DND-41 (cell line): ENCODE measurements around the gene TMEM184A.

Experiments used
- ATAC-seq: fragments of 200-7000 bp; cut with Tn5 transposase; 3 replicates; pipeline ENCODE4 v1.9.1; 2021; ENCODE audit warnings: low read depth; ENCODE audit not compliant: insufficient read depth
- DNase-seq: peaks from one replicate; pipeline ENCODE4 v3.0.0-alpha.2; 2020
- H2AFZ ChIP-seq: 2 replicates; pipeline ENCODE4 v1.6.0; 2012; ENCODE audit warnings: low read depth, low read length
- H3K27ac ChIP-seq: 2 replicates; pipeline ENCODE4 v1.5.1; 2012; ENCODE audit warnings: low read length, inconsistent platforms
- H3K27me3 ChIP-seq: fragments of 200-600 bp; sonication (generic); 2 replicates; pipeline ENCODE4 v1.6.0; 2012; ENCODE audit warnings: low read length, mild to moderate bottlenecking, inconsistent platforms; ENCODE audit not compliant: insufficient read depth, poor library complexity
- H3K36me3 ChIP-seq: 2 replicates; pipeline ENCODE4 v1.5.1; 2012; ENCODE audit warnings: low read length, inconsistent platforms; ENCODE audit not compliant: insufficient read depth
- H3K4me1 ChIP-seq: 2 replicates; pipeline ENCODE4 v1.5.1; 2012; ENCODE audit warnings: mild to moderate bottlenecking, low read length; ENCODE audit not compliant: insufficient read depth
- H3K4me2 ChIP-seq: 2 replicates; pipeline ENCODE4 v1.6.0; 2012; ENCODE audit warnings: mild to moderate bottlenecking, moderate library complexity, low read length, inconsistent platforms; ENCODE audit not compliant: insufficient read depth
- H3K4me3 ChIP-seq, 2 experiments: fragments of 200-600 bp in 1 of 2; shearing (Covaris generic) in 1 of 2; 2 replicates each; pipeline ENCODE4 v1.5.1; 2012 to 2016; ENCODE audit warnings: inconsistent platforms in 2 of 2, low read length in 2 of 2, mild to moderate bottlenecking in 2 of 2, low read depth in 1 of 2, moderate library complexity in 1 of 2
- H3K79me2 ChIP-seq: 2 replicates; pipeline ENCODE4 v1.6.0; 2012; ENCODE audit warnings: low read length, inconsistent platforms; ENCODE audit not compliant: insufficient read depth
- H3K9ac ChIP-seq: 2 replicates; pipeline ENCODE4 v1.6.0; 2012; ENCODE audit warnings: low read depth, mild to moderate bottlenecking, inconsistent platforms, low read length, moderate library complexity
- H3K9me3 ChIP-seq: 2 replicates; pipeline ENCODE4 v1.5.1; 2012; ENCODE audit warnings: low read length, moderate library complexity, mild to moderate bottlenecking, inconsistent platforms; ENCODE audit not compliant: insufficient read depth, severe bottlenecking
- H4K20me1 ChIP-seq: 2 replicates; pipeline ENCODE4 v1.6.0; 2012; ENCODE audit warnings: low read length; ENCODE audit not compliant: insufficient read depth
- EZH2 ChIP-seq: IDR thresholded peaks from 3 replicates; pipeline ENCODE4 v1.6.1; 2012; ENCODE audit warnings: borderline replicate concordance, low read depth, mild to moderate bottlenecking, moderate library complexity, low read length, inconsistent platforms; ENCODE audit not compliant: severe bottlenecking
- TF ChIP-seq, protein P1 (sequence below): IDR thresholded peaks from 2 replicates; pipeline ENCODE4 v1.5.1; 2012; ENCODE audit warnings: borderline replicate concordance, low read length, moderate library complexity, mild to moderate bottlenecking; ENCODE audit not compliant: poor library complexity, severe bottlenecking; ENCODE audit errors: extremely low read depth

The TMEM184A gene

DNA sequence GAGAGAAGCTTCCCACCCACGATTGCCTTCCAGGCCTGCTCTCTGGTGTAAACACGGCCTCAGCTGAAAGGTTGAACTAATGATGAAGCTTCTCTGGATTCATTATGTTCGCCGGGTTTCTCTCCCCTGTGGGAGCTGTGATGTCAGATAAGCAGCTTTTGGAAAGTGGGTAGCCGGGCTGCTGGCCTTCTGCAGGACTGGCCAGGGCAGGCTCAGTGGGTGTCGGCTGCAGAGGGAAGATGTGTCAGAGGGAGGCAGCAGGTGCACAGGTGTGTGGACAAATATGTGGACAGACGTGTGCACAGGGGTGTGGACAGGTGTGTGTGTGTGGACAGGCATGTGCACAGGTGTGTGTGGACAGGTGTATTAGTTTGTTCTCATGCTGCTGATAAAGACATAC is 42.3 kb upstream of the TMEM184A start:
- H3K27ac ChIP-seq: no peak overlapping the region
- no peaks in the 10 kb centered on the region for H3K27me3 ChIP-seq
- no peak overlapping the region for H3K4me2 ChIP-seq
- no peaks in the 10 kb centered on the region for H3K79me2 ChIP-seq
- no peak overlapping the region for H3K9ac ChIP-seq
- no peak for TF ChIP-seq EZH2
- TF ChIP-seq, protein P1, sequence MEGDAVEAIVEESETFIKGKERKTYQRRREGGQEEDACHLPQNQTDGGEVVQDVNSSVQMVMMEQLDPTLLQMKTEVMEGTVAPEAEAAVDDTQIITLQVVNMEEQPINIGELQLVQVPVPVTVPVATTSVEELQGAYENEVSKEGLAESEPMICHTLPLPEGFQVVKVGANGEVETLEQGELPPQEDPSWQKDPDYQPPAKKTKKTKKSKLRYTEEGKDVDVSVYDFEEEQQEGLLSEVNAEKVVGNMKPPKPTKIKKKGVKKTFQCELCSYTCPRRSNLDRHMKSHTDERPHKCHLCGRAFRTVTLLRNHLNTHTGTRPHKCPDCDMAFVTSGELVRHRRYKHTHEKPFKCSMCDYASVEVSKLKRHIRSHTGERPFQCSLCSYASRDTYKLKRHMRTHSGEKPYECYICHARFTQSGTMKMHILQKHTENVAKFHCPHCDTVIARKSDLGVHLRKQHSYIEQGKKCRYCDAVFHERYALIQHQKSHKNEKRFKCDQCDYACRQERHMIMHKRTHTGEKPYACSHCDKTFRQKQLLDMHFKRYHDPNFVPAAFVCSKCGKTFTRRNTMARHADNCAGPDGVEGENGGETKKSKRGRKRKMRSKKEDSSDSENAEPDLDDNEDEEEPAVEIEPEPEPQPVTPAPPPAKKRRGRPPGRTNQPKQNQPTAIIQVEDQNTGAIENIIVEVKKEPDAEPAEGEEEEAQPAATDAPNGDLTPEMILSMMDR: no peak
- ATAC-seq (no peak), DNase-seq (no peak)
- H4K20me1 ChIP-seq: no peaks in the 10 kb centered on the region
- no peak overlapping the region for H2AFZ ChIP-seq
- peaks cover 9% of the 10 kb centered on the region for H3K4me1 ChIP-seq
- no peaks in the 10 kb centered on the region for H3K9me3 ChIP-seq
- no peak overlapping the region for H3K4me3 ChIP-seq
- H3K36me3 ChIP-seq: no peaks in the 10 kb centered on the region

DNA sequence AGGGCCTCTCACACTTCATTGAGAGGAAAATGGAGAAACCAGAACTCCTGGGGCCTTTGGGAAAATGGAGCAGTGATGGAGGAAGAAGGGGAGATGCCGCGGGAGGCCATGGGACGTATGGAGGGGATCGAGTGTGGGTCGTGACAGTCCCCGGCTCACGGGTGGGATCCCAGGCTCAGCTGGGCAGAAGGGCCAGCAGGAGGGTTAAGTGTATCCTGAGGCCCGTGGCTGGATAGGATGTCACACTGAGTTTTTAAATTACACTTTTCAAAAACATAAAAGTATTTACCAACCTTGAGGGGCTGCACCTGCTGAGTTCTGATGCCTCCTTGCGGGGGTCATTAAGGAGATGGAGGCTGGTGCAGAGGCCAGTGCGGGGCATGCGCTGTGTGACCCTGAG is 41.8 kb upstream of the TMEM184A start:
- TF ChIP-seq EZH2: no peak
- TF ChIP-seq, protein P1: no peak
- Histone ChIP-seq H3K9ac (no peak overlapping the region), H3K4me3 (no peak overlapping the region), H3K27me3 (no peaks in the 10 kb centered on the region), H3K4me2 (no peak overlapping the region), H3K4me1 (peaks cover 14% of the 10 kb centered on the region), H3K36me3 (no peaks in the 10 kb centered on the region), H3K79me2 (no peaks in the 10 kb centered on the region), H4K20me1 (no peaks in the 10 kb centered on the region), H3K9me3 (no peaks in the 10 kb centered on the region), H2AFZ (no peak overlapping the region), H3K27ac (peak overlapping the region; percentile 36; the same call in 1 of the 2 replicates)
- ATAC-seq: no peak
- no peak for DNase-seq

DNA sequence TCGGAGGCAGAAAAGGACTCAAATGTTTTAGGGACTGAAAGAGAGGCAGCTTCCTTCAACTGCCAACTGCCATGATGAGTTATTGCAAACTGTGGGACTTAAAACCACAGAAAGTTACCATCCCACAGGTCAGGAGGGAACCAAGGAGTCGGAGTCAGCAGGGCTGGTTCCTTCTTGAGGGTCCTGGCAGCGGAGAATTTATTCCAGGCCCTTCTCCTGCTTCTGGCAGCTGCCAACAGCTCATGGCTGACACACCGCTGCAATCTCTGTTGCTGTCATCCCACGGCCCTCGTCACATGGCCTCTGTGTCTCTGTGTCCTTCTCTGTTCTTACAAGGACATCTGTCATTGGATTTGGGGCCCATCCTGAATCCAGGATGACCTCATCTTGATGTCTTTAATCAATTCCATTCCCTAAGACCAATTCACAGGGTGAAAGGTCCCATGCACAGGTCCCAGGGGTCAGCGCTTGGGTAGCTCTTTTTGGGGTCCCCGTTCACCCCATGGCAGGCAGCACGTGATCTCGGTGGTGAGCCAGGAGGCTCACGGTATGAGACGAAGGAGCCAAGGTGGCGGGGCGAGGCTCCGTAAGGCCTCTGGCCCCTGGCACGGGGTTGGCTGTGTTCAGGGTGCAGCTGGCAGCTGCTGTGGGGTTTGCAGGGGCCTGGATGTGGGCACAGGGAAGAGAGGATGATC is 41.2 kb upstream of the TMEM184A start:
- Histone ChIP-seq H3K4me1 (peaks cover 20% of the 10 kb centered on the region), H2AFZ (no peak overlapping the region)
- no peak for DNase-seq

More for the DNA sequence above, 41.2 kb upstream of the TMEM184A start:
- no peak for ATAC-seq
- no peaks in the 10 kb centered on the region for H3K27me3 ChIP-seq
- H3K4me2 ChIP-seq: no peak overlapping the region
- TF ChIP-seq EZH2: no peak
- TF ChIP-seq, protein P1: no peak
- no peaks in the 10 kb centered on the region for H4K20me1 ChIP-seq
- H3K9ac ChIP-seq: no peak overlapping the region
- no peaks in the 10 kb centered on the region for H3K36me3 ChIP-seq
- H3K9me3 ChIP-seq: no peaks in the 10 kb centered on the region
- H3K4me3 ChIP-seq: no peak overlapping the region
- peak overlapping the region; percentile 36; the same call in 1 of the 2 replicates for H3K27ac ChIP-seq
- H3K79me2 ChIP-seq: no peaks in the 10 kb centered on the region
